IMR-90 (cell line): Measurements from ENCODE around the gene PFDN1. TPM values are rescaled to one million over a fixed set of nuclear protein-coding genes. Genes with fewer than 3 reads are reported as not detected.
A peak's percentile ranks its signal among the peaks of the same experiment; 100 is the strongest.

ENCODE experiments used
- ATAC-seq: fragments of 200-7000 bp; cut with Tn5 transposase; 2 replicates; pipeline ENCODE4 v1.9.1; 2020; ENCODE audit warnings: low read depth, mild to moderate bottlenecking, moderate library complexity
- BruUV-seq: library from RNA; stranded (reverse); fragments of 400-500 nt; replicated peaks from 2 replicates; lab custom pipeline; 2021; lab: Mats Ljungman, UMichigan
- CTCF ChIA-PET: fragments of 300-600 bp; formaldehyde crosslinking; extraction: SDS; loops from one replicate; lab custom pipeline; 2021; ENCODE audit warnings: antibody characterized with exemption; lab: Yijun Ruan, JAX
- POLR2A ChIA-PET: fragments of 300-600 bp; sonication (Branson Sonifier 250); formaldehyde crosslinking; loops from one replicate; lab custom pipeline; 2022; ENCODE audit warnings: antibody characterized with exemption; ENCODE audit not compliant: unreplicated experiment; lab: Charles Lee
- DNase-seq: peaks from one replicate; pipeline ENCODE4 v3.0.0; 2013
- H2AFZ ChIP-seq: replicated peaks from 2 replicates; pipeline ENCODE3; 2013; ENCODE audit warnings: low read length, mild to moderate bottlenecking; ENCODE audit not compliant: poor library complexity
- H2AK5ac ChIP-seq: 2 replicates; pipeline ENCODE4 v1.6.1; 2013; ENCODE audit warnings: low read depth, low read length, inconsistent platforms
- H2AK9ac ChIP-seq: replicated peaks from 2 replicates; pipeline ENCODE3; 2013; ENCODE audit warnings: mild to moderate bottlenecking, low read depth, low read length, moderate library complexity; ENCODE audit not compliant: poor library complexity
- H2BK120ac ChIP-seq: 2 replicates; pipeline ENCODE4 v1.6.1; 2013; ENCODE audit warnings: low read depth, low read length, inconsistent platforms
- H2BK15ac ChIP-seq: 3 replicates; pipeline ENCODE4 v1.6.1; 2013; ENCODE audit warnings: low read depth, low read length, inconsistent platforms
- H2BK20ac ChIP-seq: 2 replicates; pipeline ENCODE4 v1.6.1; 2013; ENCODE audit warnings: low read depth, mild to moderate bottlenecking, inconsistent platforms, low read length, moderate library complexity
- H2BK5ac ChIP-seq: 2 replicates; pipeline ENCODE4 v1.6.1; 2013; ENCODE audit warnings: mild to moderate bottlenecking, low read depth, low read length, inconsistent platforms; ENCODE audit not compliant: poor library complexity, severe bottlenecking
- H3K14ac ChIP-seq: replicated peaks from 2 replicates; pipeline ENCODE4 v1.6.1; 2013; ENCODE audit warnings: low read depth, low read length, inconsistent platforms
- H3K18ac ChIP-seq: 2 replicates; pipeline ENCODE4 v1.6.1; 2013; ENCODE audit warnings: low read depth, low read length, control low read depth
- H3K23ac ChIP-seq: 2 replicates; pipeline ENCODE4 v1.6.1; 2013; ENCODE audit warnings: low read depth, low read length, inconsistent platforms
- H3K27ac ChIP-seq: 2 replicates; pipeline ENCODE4 v1.5.1; 2013; ENCODE audit warnings: mild to moderate bottlenecking, control low read depth, low read length; ENCODE audit not compliant: insufficient read depth
- H3K27me3 ChIP-seq: 2 replicates; pipeline ENCODE4 v1.6.1; 2013; ENCODE audit warnings: low read length; ENCODE audit not compliant: control insufficient read depth, insufficient read depth
- H3K36me3 ChIP-seq: 2 replicates; pipeline ENCODE4 v1.6.1; 2013; ENCODE audit warnings: low read length, mixed read lengths; ENCODE audit not compliant: control insufficient read depth, insufficient read depth
- H3K4ac ChIP-seq: 2 replicates; pipeline ENCODE4 v1.6.1; 2013; ENCODE audit warnings: low read depth, low read length, inconsistent platforms
- H3K4me1 ChIP-seq: 2 replicates; pipeline ENCODE4 v1.6.1; 2013; ENCODE audit warnings: low read length, mixed read lengths; ENCODE audit not compliant: control insufficient read depth, insufficient read depth
- H3K4me2 ChIP-seq: 2 replicates; pipeline ENCODE4 v1.6.1; 2013; ENCODE audit warnings: low read depth, mild to moderate bottlenecking, control low read depth, low read length, moderate library complexity
- H3K4me3 ChIP-seq: 2 replicates; pipeline ENCODE4 v1.5.1; 2013; ENCODE audit warnings: low read depth, mild to moderate bottlenecking, control low read depth, low read length, moderate library complexity; ENCODE audit not compliant: insufficient read depth
- H3K56ac ChIP-seq: 2 replicates; pipeline ENCODE4 v1.6.1; 2013; ENCODE audit warnings: low read length, inconsistent platforms; ENCODE audit not compliant: insufficient read depth; ENCODE audit errors: extremely low read depth
- H3K79me1 ChIP-seq, 2 experiments: 2 replicates each; pipeline ENCODE4 v1.6.1; 2013; ENCODE audit warnings: low read length in 2 of 2, inconsistent platforms in 1 of 2, low read depth in 1 of 2
- H3K9ac ChIP-seq: 2 replicates; pipeline ENCODE4 v1.6.1; 2013; ENCODE audit warnings: low read depth, low read length, control low read depth
- H3K9me1 ChIP-seq: 2 replicates; pipeline ENCODE4 v1.6.1; 2013; ENCODE audit warnings: low read length, inconsistent platforms; ENCODE audit not compliant: insufficient read depth
- H3K9me3 ChIP-seq: 2 replicates; pipeline ENCODE4 v1.6.1; 2013; ENCODE audit warnings: low read length; ENCODE audit not compliant: control insufficient read depth, insufficient read depth
- H4K20me1 ChIP-seq: 2 replicates; pipeline ENCODE4 v1.6.1; 2013; ENCODE audit warnings: low read length, inconsistent platforms; ENCODE audit not compliant: insufficient read depth
- H4K5ac ChIP-seq: 2 replicates; pipeline ENCODE4 v1.6.1; 2013; ENCODE audit warnings: mild to moderate bottlenecking, low read depth, low read length, control low read depth
- H4K8ac ChIP-seq, 2 experiments: 2 replicates each; pipeline ENCODE4 v1.6.1; 2013; ENCODE audit warnings: low read depth in 2 of 2, low read length in 2 of 2, control low read depth in 1 of 2, inconsistent platforms in 1 of 2
- H4K91ac ChIP-seq: 2 replicates; pipeline ENCODE4 v1.6.1; 2013; ENCODE audit warnings: low read depth, low read length, inconsistent platforms; ENCODE audit not compliant: insufficient read depth
- CEBPB ChIP-seq: IDR thresholded peaks from 2 replicates; pipeline ENCODE4 v1.6.1; 2012; ENCODE audit warnings: low read depth, low read length, improper control_type of control experiment
- FOS ChIP-seq: fragments of 150-350 bp; IDR thresholded peaks from 2 replicates; pipeline ENCODE4 v1.6.1; 2016; ENCODE audit warnings: low read depth, low read length
- MAFK ChIP-seq: IDR thresholded peaks from 2 replicates; pipeline ENCODE4 v1.6.1; 2012; ENCODE audit warnings: low read depth, low read length, improper control_type of control experiment
- MXI1 ChIP-seq: IDR thresholded peaks from 2 replicates; pipeline ENCODE4 v1.6.1; 2012; ENCODE audit warnings: low read depth, mild to moderate bottlenecking, low read length, moderate library complexity, borderline replicate concordance
- SMC3 ChIP-seq: fragments of 150-350 bp; IDR thresholded peaks from 2 replicates; pipeline ENCODE4 v1.6.1; 2016; ENCODE audit warnings: low read depth, mild to moderate bottlenecking, antibody characterized with exemption, low read length, moderate library complexity
- WGBS, 2 experiments: methylation state at CpG; one replicate each; pipeline versions ENCODE4 v1.1.5 to v1.1.7; 2013; ENCODE audit warnings: missing lambda C conversion rate in 2 of 2; ENCODE audit not compliant: insufficient read length in 1 of 2; ENCODE audit errors: extremely low coverage in 2 of 2; 5-methylcytosine and 5-hydroxymethylcytosine counted together
- dilution Hi-C: fragments of 300-500 bp; cut with HindIII; formaldehyde crosslinking; loops from one replicate; pipeline ENCODE4 v1.14.3; 2018; ENCODE audit warnings: low sequenced_read_pairs; ENCODE audit not compliant: unreplicated experiment
- in situ Hi-C: fragments of 300-500 bp; cut with MboI; formaldehyde crosslinking; loops from 3 replicates; pipeline ENCODE4 v1.14.3; 2019; ENCODE audit warnings: low sequenced_read_pairs, inconsistent platforms, mixed read lengths
- intact Hi-C: fragments of 100-400 bp; cut with micrococcal nuclease; formaldehyde crosslinking; loops from 2 replicates; pipeline ENCODE4 v1.10.0; 2022
- polyA plus RNA-seq, 3 experiments: library from polyadenylated mRNA; depleted of rRNA; stranded (reverse); fragments of >200 nt; gene quantifications; 2 replicates each; pipeline ENCODE4 v1.2.3, GENCODE V29; 2012; ENCODE audit warnings: low replicate concordance in 1 of 3
- total RNA-seq: library from RNA; depleted of rRNA; stranded (reverse); fragments of >200 nt; gene quantifications from 2 replicates; pipeline ENCODE4 v1.2.3, GENCODE V29; 2012

The PFDN1 gene
- total and polyA plus RNA-seq, 2 of the 4 experiments (the other 2 are of a cell fraction): 98.8 to 134 TPM

- Histone ChIP-seq H3K23ac (peak overlapping the region; percentile 13; the same call in 1 of the 2 replicates), H3K4me3 (no peak overlapping the region)
- BruUV-seq: no TSS peak
These were observed 81.1 kb downstream of the PFDN1 start for GRCh38 chr5:140221697-140222223.

More at GRCh38 chr5:140221697-140222223, 81.1 kb downstream of the PFDN1 start:
- dilution Hi-C loops (no loop called here), in situ Hi-C loops (no loop called here), intact Hi-C loops (loop anchor here (5.0 kb wide), 1 partner anchor 39 kb away; no protein-coding TSS in a partner anchor)
- H2BK120ac ChIP-seq: peak overlapping the region; percentile 65; the same call in 1 of the 2 replicates
- H3K56ac ChIP-seq: no peak overlapping the region
- no peak overlapping the region for H4K91ac ChIP-seq
- no peaks in the 10 kb centered on the region for H3K9me3 ChIP-seq
- POLR2A ChIA-PET: interaction anchor here (0.5 kb wide), 1 partner anchor 125 kb away, joined by 3 read pairs; no protein-coding TSS in a partner anchor
- H3K79me1 ChIP-seq: peaks cover 0 to 13% of the 10 kb centered on the region in 2 experiments; a peak in 2 of 4 replicates
- no peaks in the 10 kb centered on the region for H3K36me3 ChIP-seq
- peak overlapping the region; percentile 75; the same call in 1 of the 2 replicates for H3K4me2 ChIP-seq
- DNase-seq: peak; percentile 93
- peak overlapping the region; percentile 5; the same call in 1 of the 2 replicates for H3K18ac ChIP-seq
- no peak overlapping the region for H3K9ac ChIP-seq
- WGBS, 2 experiments: 85% methylated on average over 3 of the region's 5 CpGs; no CpG with 5 or more reads in 1 of the 2 experiments
- H4K8ac ChIP-seq: 0 out of 4 replicates have a peak overlapping the region, but pooled peaks of 1 of the 2 experiments have one; percentile 10
- peak; percentile 57; the same call in 1 of the 2 replicates for TF ChIP-seq FOS
- TF ChIP-seq SMC3: no peak
- peak; percentile 66; the same call in 1 of the 2 replicates for TF ChIP-seq CEBPB
- no peak for TF ChIP-seq MXI1
- TF ChIP-seq MAFK: peak; percentile 11; the same call in 1 of the 2 replicates
- H2BK15ac ChIP-seq: peak overlapping the region; percentile 70; the same call in 2 of the 3 replicates
- H3K27ac ChIP-seq: peak overlapping the region; percentile 7
- peak overlapping the region; percentile 81 for H2AK9ac ChIP-seq
- H2BK20ac ChIP-seq: peak overlapping the region; percentile 66; the same call in 1 of the 2 replicates
- no peak overlapping the region for H4K5ac ChIP-seq
- peak; percentile 78 for ATAC-seq
- peak overlapping the region; percentile 77 for H2AFZ ChIP-seq
- peaks cover 27% of the 10 kb centered on the region for H3K9me1 ChIP-seq
- peak overlapping the region; percentile 86 for H3K4ac ChIP-seq
- H3K14ac ChIP-seq: peak overlapping the region; percentile 70
- CTCF ChIA-PET: interaction anchor here (0.8 to 1.1 kb wide), 2 partner anchors 20 to 130 kb away, joined by 3 to 5 read pairs; no protein-coding TSS in a partner anchor
- H3K4me1 ChIP-seq: peaks cover 12% of the 10 kb centered on the region
- peak overlapping the region; percentile 83 for H2BK5ac ChIP-seq
- H2AK5ac ChIP-seq: peak overlapping the region; percentile 41; the same call in 1 of the 2 replicates
- H4K20me1 ChIP-seq: peaks cover 11% of the 10 kb centered on the region
- 0 out of 2 replicates have a peak, but pooled peaks cover 3% of the 10 kb centered on the region for H3K27me3 ChIP-seq
